HUES48 (cell line): ENCODE measurements around the gene LGI1.

Experiments
- H3K27ac ChIP-seq: one replicate; pipeline ENCODE4 v1.7.0; 2013; ENCODE audit warnings: low read depth, low read length, inconsistent platforms
- H3K27me3 ChIP-seq: 2 replicates; pipeline ENCODE4 v1.6.1; 2013; ENCODE audit warnings: mild to moderate bottlenecking, low read length; ENCODE audit not compliant: control insufficient read depth, insufficient read depth
- H3K36me3 ChIP-seq: 2 replicates; pipeline ENCODE4 v1.6.1; 2013; ENCODE audit warnings: low read length; ENCODE audit not compliant: control insufficient read depth, insufficient read depth
- H3K4me1 ChIP-seq: 2 replicates; pipeline ENCODE4 v1.6.1; 2013; ENCODE audit warnings: mild to moderate bottlenecking, low read length; ENCODE audit not compliant: control insufficient read depth, insufficient read depth
- H3K4me3 ChIP-seq: 2 replicates; pipeline ENCODE4 v1.5.1; 2013; ENCODE audit warnings: mild to moderate bottlenecking, low read depth, low read length
- H3K9ac ChIP-seq: 2 replicates; pipeline ENCODE4 v1.6.1; 2013; ENCODE audit warnings: mild to moderate bottlenecking, low read depth, low read length, moderate library complexity
- H3K9me3 ChIP-seq: 2 replicates; pipeline ENCODE4 v1.6.1; 2013; ENCODE audit warnings: low read length; ENCODE audit not compliant: control insufficient read depth, insufficient read depth

LGI1 gene

DNA sequence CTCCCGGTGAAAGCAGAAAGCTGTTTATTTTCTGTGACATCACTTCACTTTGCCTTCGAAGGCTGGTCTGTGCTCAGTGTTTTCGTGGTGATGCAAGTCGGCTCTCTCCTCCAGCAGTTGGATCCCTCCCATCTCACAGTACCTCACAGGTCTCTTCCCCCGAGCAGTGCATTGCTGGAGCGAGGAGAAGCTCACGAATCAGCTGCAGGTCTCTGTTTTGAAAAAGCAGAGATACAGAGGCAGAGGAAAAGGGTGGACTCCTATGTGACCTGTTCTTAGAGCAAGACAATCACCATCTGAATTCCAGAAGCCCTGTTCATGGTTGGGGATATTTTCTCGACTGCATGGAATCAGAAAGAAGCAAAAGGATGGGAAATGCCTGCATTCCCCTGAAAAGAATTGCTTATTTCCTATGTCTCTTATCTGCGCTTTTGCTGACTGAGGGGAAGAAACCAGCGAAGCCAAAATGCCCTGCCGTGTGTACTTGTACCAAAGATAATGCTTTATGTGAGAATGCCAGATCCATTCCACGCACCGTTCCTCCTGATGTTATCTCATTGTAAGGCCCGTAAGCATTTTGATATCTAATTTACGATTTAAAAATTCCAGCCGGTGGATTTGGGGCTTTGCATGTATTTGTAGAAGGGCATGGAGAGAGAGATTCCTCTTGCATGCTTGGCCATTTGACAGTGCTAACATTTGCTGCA lies at the start of gene LGI1:
TSS of gene LGI1 (plus strand) at position 136 of the 707 bp plus-strand sequence. CDS start at position 345, 209 bp downstream.
- no peaks in the 10 kb centered on the region for H3K36me3 ChIP-seq
- H3K27ac ChIP-seq = peak within 1 kb of the TSS; percentile 68
- H3K4me1 ChIP-seq = peaks cover 55% of the 10 kb centered on the region
- H3K9ac ChIP-seq = no peak within 1 kb of the TSS
- peak within 1 kb of the TSS; percentile 27 for H3K4me3 ChIP-seq
- H3K27me3 ChIP-seq = peaks cover 35% of the 10 kb centered on the region
- no peaks in the 10 kb centered on the region for H3K9me3 ChIP-seq

DNA sequence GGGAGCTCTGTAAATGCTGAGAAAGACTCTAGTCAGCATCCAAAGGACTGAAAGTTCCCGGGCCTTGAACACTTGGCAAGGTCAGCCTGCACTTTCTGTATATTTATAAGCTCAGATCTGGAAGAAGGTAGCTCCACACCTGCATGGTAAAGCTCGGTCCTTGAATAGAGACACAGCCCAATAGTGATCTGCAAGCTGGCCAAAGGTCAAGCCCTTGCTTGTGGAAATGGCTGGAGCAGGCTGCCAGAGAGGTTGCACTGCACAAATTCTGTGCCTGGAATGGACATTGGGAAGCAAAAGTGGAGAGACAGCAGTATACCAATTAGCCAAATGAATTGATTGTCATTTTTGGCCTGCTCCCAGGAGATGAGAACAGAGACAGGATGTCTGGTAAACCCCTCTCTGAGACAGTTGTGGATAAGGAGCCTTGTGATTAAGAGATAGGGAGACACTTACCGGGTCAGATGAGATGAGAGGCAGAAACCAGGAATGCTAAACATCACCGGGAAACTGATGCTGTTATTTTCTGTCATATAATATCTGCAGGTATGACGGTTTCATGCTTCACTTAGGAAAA lies 47.3 kb upstream of the LGI1 start:
- Histone ChIP-seq H3K9ac (no peak overlapping the region), H3K36me3 (no peaks in the 10 kb centered on the region), H3K27ac (no peak overlapping the region), H3K27me3 (no peaks in the 10 kb centered on the region), H3K4me3 (no peak overlapping the region), H3K9me3 (no peaks in the 10 kb centered on the region), H3K4me1 (no peaks in the 10 kb centered on the region)

DNA sequence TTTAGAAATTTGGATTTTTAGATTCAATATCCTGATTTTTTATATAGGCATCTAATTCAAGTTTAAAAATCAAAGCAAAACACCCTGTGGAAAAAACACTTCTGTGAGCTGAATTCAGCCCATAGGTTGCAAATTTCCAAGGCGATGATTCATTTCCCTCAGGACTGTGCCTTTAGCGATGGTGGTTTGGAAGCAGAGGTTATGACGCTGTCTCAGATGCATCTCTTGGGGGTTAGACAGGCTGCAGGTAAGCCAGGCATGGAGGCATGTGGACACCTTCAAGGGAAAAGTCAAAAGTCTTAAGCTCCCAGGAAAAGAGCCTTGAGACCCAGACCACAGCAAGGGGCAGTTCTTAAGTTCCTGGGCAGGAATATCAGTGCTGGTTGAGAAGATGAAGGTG lies 45.8 kb upstream of the LGI1 start:
- no peaks in the 10 kb centered on the region for H3K36me3 ChIP-seq
- H3K4me1 ChIP-seq = peaks cover 3% of the 10 kb centered on the region; the same call in 1 of the 2 replicates
- no peak overlapping the region for H3K27ac ChIP-seq
- H3K4me3 ChIP-seq = no peak overlapping the region
- H3K9ac ChIP-seq = no peak overlapping the region
- H3K9me3 ChIP-seq = no peaks in the 10 kb centered on the region
- no peaks in the 10 kb centered on the region for H3K27me3 ChIP-seq

DNA sequence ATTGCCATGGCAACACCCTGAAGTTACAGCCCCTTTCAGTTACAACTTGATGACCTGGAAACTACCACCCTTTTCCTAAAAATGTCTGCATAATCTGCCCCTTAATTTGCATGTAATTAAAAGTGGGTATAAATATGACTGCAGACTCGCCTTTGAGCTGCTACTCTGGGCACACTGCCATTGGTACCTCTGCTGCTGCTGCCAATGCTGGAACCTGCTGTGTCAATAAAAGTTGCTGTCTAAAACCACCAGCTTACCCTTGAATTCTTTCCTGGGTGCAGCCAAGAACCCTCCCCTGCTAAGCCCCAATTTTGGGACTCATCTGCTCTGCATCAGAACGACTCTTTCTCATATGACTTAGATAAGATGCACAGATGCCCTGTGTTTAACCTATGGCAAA lies 45.1 kb upstream of the LGI1 start:
- H3K9ac ChIP-seq = no peak overlapping the region
- peaks cover 5% of the 10 kb centered on the region; the same call in 1 of the 2 replicates for H3K4me1 ChIP-seq
- H3K27me3 ChIP-seq = no peaks in the 10 kb centered on the region
- H3K9me3 ChIP-seq = no peaks in the 10 kb centered on the region
- H3K27ac ChIP-seq = no peak overlapping the region
- no peaks in the 10 kb centered on the region for H3K36me3 ChIP-seq
- no peak overlapping the region for H3K4me3 ChIP-seq

DNA sequence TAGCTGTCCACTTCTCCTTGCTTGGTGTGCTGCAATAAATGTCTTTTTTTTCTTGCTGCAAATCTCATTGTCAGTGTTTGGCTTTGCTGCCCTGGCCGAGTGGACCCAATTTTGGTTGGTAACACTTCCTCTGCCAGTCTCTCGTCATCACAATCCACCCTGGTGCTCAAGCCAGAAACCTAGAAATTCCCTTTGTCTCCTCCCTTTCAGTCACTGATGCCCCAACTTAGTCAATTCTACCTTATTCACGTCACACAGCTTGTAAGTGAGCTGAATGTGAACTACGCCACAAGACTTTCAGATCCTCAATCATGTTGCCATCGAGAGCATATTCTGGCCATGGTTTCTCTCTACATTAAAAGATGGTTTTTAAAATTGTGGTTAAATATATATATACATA lies 42.4 kb upstream of the LGI1 start:
- Histone ChIP-seq H3K9ac (no peak overlapping the region), H3K27ac (no peak overlapping the region), H3K4me3 (no peak overlapping the region), H3K36me3 (no peaks in the 10 kb centered on the region), H3K4me1 (peaks cover 15% of the 10 kb centered on the region), H3K9me3 (no peaks in the 10 kb centered on the region), H3K27me3 (no peaks in the 10 kb centered on the region)

DNA sequence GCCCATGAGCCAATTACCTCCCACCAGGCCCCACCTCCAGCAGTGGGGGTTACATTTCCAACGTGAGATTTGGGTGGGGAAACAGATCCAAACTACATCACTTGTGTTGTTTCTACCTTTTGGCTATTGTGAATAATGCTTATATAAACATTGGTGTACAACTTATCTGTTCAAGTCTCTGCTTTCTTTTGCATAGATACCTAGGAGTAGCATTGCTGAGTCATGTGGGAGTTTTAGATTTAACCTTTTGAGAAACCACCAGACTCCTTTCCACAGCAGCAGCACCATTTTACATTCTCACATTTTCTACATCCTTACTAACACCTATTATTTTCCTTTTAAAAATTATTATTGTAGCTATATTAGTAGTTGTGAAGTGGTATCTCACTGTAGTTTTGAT lies 41.0 kb upstream of the LGI1 start:
- H3K27ac ChIP-seq = no peak overlapping the region
- peaks cover 15% of the 10 kb centered on the region for H3K4me1 ChIP-seq
- H3K27me3 ChIP-seq = no peaks in the 10 kb centered on the region
- no peak overlapping the region for H3K9ac ChIP-seq
- no peaks in the 10 kb centered on the region for H3K9me3 ChIP-seq
- no peak overlapping the region for H3K4me3 ChIP-seq
- H3K36me3 ChIP-seq = no peaks in the 10 kb centered on the region

DNA sequence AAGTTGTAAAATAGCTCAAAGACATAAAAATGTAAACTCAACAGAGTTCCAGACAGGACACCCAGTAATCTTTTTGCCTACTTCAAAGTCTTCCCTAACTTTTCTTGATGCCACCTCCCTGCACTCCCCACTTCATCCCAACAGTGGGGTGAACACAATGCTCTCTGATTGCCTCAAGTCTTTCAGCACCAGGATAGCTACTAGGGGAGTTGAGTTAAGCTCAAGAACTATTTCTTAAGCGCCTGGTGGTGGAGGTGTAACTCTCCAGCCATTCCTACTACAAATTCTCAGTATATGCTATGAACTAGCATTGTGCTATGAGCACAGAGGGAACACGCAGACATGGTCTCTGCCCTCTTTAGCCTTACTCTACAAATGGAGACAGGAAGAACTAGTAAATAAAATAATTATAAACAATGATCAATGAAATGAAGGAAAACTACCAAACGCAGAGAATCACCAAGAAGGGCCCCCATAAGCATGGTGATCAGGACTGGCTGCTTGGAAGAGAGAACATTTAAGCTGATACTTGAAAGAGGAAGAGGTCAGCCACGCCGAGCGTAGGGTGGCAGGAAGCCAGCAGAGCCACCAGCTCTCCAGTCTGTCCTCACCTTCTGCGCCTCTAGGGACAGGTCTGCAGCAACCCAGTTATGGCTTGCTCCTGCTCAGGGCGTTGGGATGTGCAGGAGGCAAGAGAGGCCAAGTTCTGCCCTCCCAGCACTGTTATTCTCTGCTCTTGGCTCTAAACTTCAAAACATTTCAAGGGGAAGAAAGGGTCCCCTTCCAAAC lies 38.6 kb upstream of the LGI1 start:
- no peak overlapping the region for H3K4me3 ChIP-seq
- H3K27me3 ChIP-seq = no peaks in the 10 kb centered on the region
- H3K4me1 ChIP-seq = peaks cover 15% of the 10 kb centered on the region
- H3K27ac ChIP-seq = no peak overlapping the region
- H3K9me3 ChIP-seq = no peaks in the 10 kb centered on the region
- H3K36me3 ChIP-seq = no peaks in the 10 kb centered on the region
- no peak overlapping the region for H3K9ac ChIP-seq

DNA sequence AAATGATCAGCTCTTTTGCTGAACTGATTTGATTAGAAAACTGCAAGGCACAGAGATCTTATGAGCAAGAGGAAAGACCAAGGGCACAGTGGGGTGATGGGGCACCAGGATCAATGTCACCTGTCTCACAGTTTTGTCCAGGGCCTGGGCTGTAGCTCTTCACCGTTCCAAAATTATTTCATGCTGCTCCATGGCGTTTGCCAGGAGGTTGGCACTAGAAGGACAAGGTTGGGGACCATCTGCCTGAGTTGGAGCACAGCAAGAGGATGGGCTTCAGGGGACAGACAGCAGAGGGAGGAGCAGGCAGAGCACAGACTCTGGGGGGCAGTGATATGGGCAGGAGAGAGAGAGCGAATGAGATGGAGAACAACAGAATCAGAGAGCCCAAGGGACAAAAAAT lies 37.8 kb upstream of the LGI1 start:
- Histone ChIP-seq H3K4me1 (peaks cover 15% of the 10 kb centered on the region), H3K27ac (no peak overlapping the region), H3K27me3 (no peaks in the 10 kb centered on the region), H3K9me3 (no peaks in the 10 kb centered on the region), H3K36me3 (no peaks in the 10 kb centered on the region), H3K9ac (no peak overlapping the region), H3K4me3 (no peak overlapping the region)

DNA sequence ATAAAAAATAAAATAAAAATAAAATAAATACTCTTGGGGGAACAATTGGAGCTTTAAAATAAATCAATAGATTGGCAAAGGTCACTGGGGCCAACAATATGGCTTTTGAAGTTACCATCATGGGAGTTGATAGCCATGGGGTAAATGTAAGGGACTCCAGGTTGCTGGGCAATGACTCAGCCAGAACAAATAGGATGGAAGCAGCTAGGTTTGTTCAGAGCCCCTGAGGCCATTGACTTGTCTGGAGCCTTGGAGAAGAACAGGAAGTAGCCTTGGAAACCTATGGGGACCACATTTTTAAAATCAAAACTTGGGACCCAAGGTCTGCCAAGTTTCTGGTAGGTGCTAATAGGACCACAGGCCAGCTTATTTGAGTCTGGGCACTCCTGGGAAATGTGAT lies 35.2 kb upstream of the LGI1 start:
- H3K27me3 ChIP-seq = no peaks in the 10 kb centered on the region; the same call in 1 of the 2 replicates
- H3K9me3 ChIP-seq = no peaks in the 10 kb centered on the region
- H3K27ac ChIP-seq = no peak overlapping the region
- no peak overlapping the region for H3K9ac ChIP-seq
- no peak overlapping the region for H3K4me3 ChIP-seq
- peaks cover 10% of the 10 kb centered on the region for H3K4me1 ChIP-seq
- H3K36me3 ChIP-seq = no peaks in the 10 kb centered on the region

DNA sequence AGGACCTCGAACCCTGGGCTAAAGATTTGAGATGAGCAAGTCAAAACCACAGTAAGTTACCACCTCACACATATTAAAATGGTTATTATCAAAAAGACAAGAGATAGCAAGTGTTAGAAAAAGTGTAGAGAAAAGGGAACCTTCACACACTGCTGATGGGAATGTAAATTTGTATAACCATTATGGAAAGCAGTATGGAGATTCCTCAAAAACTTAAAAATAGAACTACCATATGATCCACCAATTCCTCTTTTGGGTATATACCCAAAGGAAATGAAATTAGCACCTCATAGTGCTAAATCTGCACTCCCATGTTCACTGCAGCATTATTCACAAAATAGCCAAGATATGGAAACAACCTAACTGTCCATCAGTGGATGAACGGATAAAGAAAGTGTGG lies 34.6 kb upstream of the LGI1 start:
- no peak overlapping the region for H3K27ac ChIP-seq
- H3K9ac ChIP-seq = no peak overlapping the region
- no peak overlapping the region for H3K4me3 ChIP-seq
- no peaks in the 10 kb centered on the region for H3K9me3 ChIP-seq
- H3K27me3 ChIP-seq = no peaks in the 10 kb centered on the region; the same call in 1 of the 2 replicates
- peaks cover 10% of the 10 kb centered on the region for H3K4me1 ChIP-seq
- no peaks in the 10 kb centered on the region for H3K36me3 ChIP-seq

DNA sequence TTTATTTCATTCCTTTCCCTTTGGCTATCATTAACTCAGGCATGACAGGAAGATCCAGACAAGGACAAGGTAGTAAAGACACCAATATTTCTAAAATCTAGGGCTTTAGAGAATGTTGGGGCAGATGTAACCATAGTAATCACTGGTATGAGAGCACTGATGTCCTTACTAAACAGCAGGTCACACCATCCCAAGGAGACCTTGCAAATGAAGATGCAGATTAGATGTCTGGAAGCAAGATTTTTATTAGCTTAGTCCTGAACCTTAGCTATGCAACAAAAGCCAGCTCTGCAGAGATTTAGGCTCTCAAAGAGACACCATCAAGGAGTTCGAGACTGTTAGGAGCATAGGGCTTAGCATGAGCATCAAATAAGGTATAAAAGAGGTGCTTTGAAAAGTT lies 31.7 kb upstream of the LGI1 start:
- Histone ChIP-seq H3K9ac (no peak overlapping the region), H3K4me1 (no peaks in the 10 kb centered on the region), H3K27me3 (no peaks in the 10 kb centered on the region; the same call in 1 of the 2 replicates), H3K9me3 (no peaks in the 10 kb centered on the region), H3K36me3 (no peaks in the 10 kb centered on the region), H3K27ac (no peak overlapping the region), H3K4me3 (no peak overlapping the region)
